HG02870 (cell line): Measurements from ENCODE around the gene NOTUM.
"Not testable (repeated sequence)": the region's sequence is repeated elsewhere in the genome, so short reads cannot be mapped to it uniquely, and the experiment has no call there.

Source experiments
- ATAC-seq: cut with Tn5 transposase; IDR thresholded peaks from one replicate; pipeline ENCODE4 v1.9.1; 2021; ENCODE audit warnings: mild to moderate bottlenecking, moderate library complexity; ENCODE audit not compliant: unreplicated experiment

The NOTUM gene

GRCh38 chr17:81958633-81959342 is 2.2 kb downstream of the NOTUM start:
- no peak for ATAC-seq

GRCh38 chr17:81957691-81958432 is 3.1 kb downstream of the NOTUM start:
- no peak for ATAC-seq

- ATAC-seq, result no peak
Observed at GRCh38 chr17:81956607-81957589, 4.1 kb downstream of the NOTUM start.

GRCh38 chr17:81955756-81956544 is 5.0 kb downstream of the NOTUM start:
- no peak for ATAC-seq

GRCh38 chr17:81955058-81955681 is 5.8 kb downstream of the NOTUM start:
- no peak for ATAC-seq

- no peak for ATAC-seq
Observed at GRCh38 chr17:81954131-81955057, 6.6 kb downstream of the NOTUM start.

- not testable (repeated sequence) for ATAC-seq
Observed at GRCh38 chr17:81953443-81953842, 7.5 kb downstream of the NOTUM start.

GRCh38 chr17:81952792-81953228 is 8.2 kb downstream of the NOTUM start:
- ATAC-seq, result no peak

- ATAC-seq, result no peak
Observed at GRCh38 chr17:81951785-81952684, 9.0 kb downstream of the NOTUM start.

- no peak for ATAC-seq
Observed at GRCh38 chr17:81950501-81950900, 10.5 kb downstream of the NOTUM start.

GRCh38 chr17:81948635-81949378 is 12.2 kb downstream of the NOTUM start:
- ATAC-seq, result no peak

- no peak for ATAC-seq
Observed at GRCh38 chr17:81947189-81947588, 13.8 kb downstream of the NOTUM start, which contains the start of gene MYADML2. Gene MYADML2, minus strand, starts transcription at chr17:81947233. Its CDS starts 5,492 bp downstream, at chr17:81941741.

- ATAC-seq, result no peak
Observed at GRCh38 chr17:81944858-81945257, 16.1 kb downstream of the NOTUM start.

- ATAC-seq, result no peak
Observed at GRCh38 chr17:81942167-81942553, 18.8 kb downstream of the NOTUM start.

GRCh38 chr17:81941484-81942166 is 19.4 kb downstream of the NOTUM start:
- no peak for ATAC-seq
